ENCODE measurements around the gene PMEPA1. TPM values are rescaled to one million over a fixed set of nuclear protein-coding genes. Genes with fewer than 3 reads are reported as not detected.
A peak's percentile ranks its signal among the peaks of the same experiment; 100 is the strongest.
"Not testable (repeated sequence)": the region's sequence is repeated elsewhere in the genome, so short reads cannot be mapped to it uniquely, and the experiment has no call there.

The PMEPA1 gene
- total RNA-seq, 1 experiment from 2014 or later = 14.4 TPM

- no peak for DNase-seq (ENCODE audit: low spot score)
These were observed 58.9 kb downstream of the PMEPA1 start for GRCh38 chr20:57650756-57651483.

- no peak for DNase-seq (ENCODE audit: low spot score)
These were observed 59.5 kb downstream of the PMEPA1 start for GRCh38 chr20:57650266-57650665.

GRCh38 chr20:57649617-57650015 lies 60.2 kb downstream of the PMEPA1 start:
- DNase-seq (ENCODE audit: low spot score) = no peak

- DNase-seq (ENCODE audit: low spot score) = no peak
These were observed 60.8 kb downstream of the PMEPA1 start for GRCh38 chr20:57648878-57649616.

GRCh38 chr20:57647933-57648785 lies 61.7 kb downstream of the PMEPA1 start:
- DNase-seq (ENCODE audit: low spot score) = no peak

- DNase-seq (ENCODE audit: low spot score) = no peak
These were observed 62.5 kb downstream of the PMEPA1 start for GRCh38 chr20:57647006-57647932.

- no peak for DNase-seq (ENCODE audit: low spot score)
These were observed 70.9 kb downstream of the PMEPA1 start for GRCh38 chr20:57638895-57639236.

GRCh38 chr20:57638173-57638894 lies 71.5 kb downstream of the PMEPA1 start:
- peak; percentile 28 for DNase-seq (ENCODE audit: low spot score)

- DNase-seq (ENCODE audit: low spot score) = no peak
These were observed 75.8 kb downstream of the PMEPA1 start for GRCh38 chr20:57633945-57634491.

- no peak for DNase-seq (ENCODE audit: low spot score)
These were observed 77.5 kb downstream of the PMEPA1 start for GRCh38 chr20:57632286-57632685.

GRCh38 chr20:57630061-57630460 lies 79.8 kb downstream of the PMEPA1 start:
- DNase-seq (ENCODE audit: low spot score) = no peak

GRCh38 chr20:57629491-57629901 lies 80.3 kb downstream of the PMEPA1 start:
- DNase-seq (ENCODE audit: low spot score) = not testable (repeated sequence)

- DNase-seq (ENCODE audit: low spot score) = not testable (repeated sequence)
These were observed 80.9 kb downstream of the PMEPA1 start for GRCh38 chr20:57628962-57629308.

GRCh38 chr20:57628047-57628961 lies 81.5 kb downstream of the PMEPA1 start:
- DNase-seq (ENCODE audit: low spot score) = no peak

- DNase-seq (ENCODE audit: low spot score) = no peak
These were observed 82.5 kb downstream of the PMEPA1 start for GRCh38 chr20:57627339-57627738.

GRCh38 chr20:57625978-57626377 lies 83.8 kb downstream of the PMEPA1 start:
- DNase-seq (ENCODE audit: low spot score) = no peak

GRCh38 chr20:57625181-57625958 lies 84.4 kb downstream of the PMEPA1 start:
- no peak for DNase-seq (ENCODE audit: low spot score)

GRCh38 chr20:57624124-57624523 lies 85.7 kb downstream of the PMEPA1 start:
- no peak for DNase-seq (ENCODE audit: low spot score)

All from H4 (cell line).